Raji (cell line): Measurements from ENCODE around the gene WDR91.

Experiments used
- POLR2A ChIP-seq: IDR thresholded peaks from 2 replicates; pipeline ENCODE4 v1.6.1; 2011; ENCODE audit warnings: low read depth, low read length, control low read depth; ENCODE audit not compliant: insufficient read depth

The WDR91 gene

GRCh38 chr7:135207406-135208101 is 3.8 kb downstream of the WDR91 start:
- no peak for TF ChIP-seq POLR2A

- TF ChIP-seq POLR2A, result no peak
These were observed 4.4 kb downstream of the WDR91 start for GRCh38 chr7:135206941-135207391.

DNA sequence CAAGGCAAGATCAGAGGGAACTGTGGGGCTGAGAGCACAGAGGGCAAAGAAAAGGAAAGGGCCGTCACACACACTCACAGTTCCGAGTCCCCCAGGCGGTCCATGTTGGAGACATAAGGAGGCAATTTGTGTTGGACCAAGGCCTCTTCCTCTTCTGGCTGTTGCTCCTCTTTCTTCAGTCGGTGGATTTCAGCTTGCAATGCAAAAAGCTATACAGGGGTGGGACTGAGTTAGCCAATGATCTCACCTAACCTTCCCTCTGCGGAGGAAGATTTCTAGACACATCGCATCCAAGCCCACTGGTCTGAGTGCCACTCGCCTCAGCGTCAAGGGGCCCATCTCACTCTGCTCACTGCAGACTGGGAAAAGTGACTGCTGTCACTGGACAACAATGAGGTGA is 5.5 kb downstream of the WDR91 start:
- no peak for TF ChIP-seq POLR2A

- TF ChIP-seq POLR2A, result no peak
These were observed 6.5 kb downstream of the WDR91 start for GRCh38 chr7:135204876-135205275.

DNA sequence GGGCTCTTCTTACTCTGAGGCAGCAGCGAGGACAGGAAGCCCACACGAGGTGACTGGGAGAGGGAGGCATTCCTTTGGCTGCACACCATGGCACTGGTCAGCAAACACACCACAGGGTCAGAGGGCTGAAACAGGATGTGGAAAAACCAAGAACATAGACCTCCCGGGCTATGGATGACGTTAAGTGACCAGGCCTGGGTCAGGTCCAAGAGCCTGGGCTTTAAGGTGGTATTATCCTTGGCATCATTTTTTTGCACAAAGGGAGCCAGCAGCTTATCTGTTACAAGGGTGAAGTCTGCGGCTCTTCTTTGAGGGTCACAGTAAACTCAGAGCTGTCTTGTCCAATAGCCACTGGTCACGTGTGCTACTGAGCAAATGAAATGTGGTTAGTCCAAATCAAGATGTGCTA is 7.0 kb downstream of the WDR91 start:
- no peak for TF ChIP-seq POLR2A

- no peak for TF ChIP-seq POLR2A
These were observed 10.0 kb downstream of the WDR91 start for GRCh38 chr7:135201350-135201749.

- TF ChIP-seq POLR2A, result no peak
These were observed 10.4 kb downstream of the WDR91 start for GRCh38 chr7:135200821-135201331.

DNA sequence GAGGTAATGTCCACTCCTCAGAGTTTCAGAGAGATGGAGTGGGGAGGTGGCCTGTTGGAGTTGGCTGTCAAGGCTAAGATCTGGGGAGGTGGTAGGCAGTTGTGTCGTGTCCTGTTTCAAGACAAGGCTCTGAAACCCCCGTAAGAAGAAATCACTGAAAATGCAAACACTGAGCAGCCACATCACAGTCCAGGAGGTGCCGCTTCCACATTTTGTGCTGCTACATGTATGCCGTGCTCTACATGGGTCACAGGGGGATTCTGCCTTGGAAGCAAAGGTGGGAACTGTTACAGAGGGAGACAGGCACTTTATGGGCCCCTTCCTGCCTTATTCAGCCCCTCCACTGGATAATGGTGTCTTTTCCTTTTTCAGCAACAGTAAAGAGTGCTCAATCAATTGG is 11.9 kb downstream of the WDR91 start:
- no peak for TF ChIP-seq POLR2A

GRCh38 chr7:135197906-135198655 is 13.2 kb downstream of the WDR91 start:
- no peak for TF ChIP-seq POLR2A

DNA sequence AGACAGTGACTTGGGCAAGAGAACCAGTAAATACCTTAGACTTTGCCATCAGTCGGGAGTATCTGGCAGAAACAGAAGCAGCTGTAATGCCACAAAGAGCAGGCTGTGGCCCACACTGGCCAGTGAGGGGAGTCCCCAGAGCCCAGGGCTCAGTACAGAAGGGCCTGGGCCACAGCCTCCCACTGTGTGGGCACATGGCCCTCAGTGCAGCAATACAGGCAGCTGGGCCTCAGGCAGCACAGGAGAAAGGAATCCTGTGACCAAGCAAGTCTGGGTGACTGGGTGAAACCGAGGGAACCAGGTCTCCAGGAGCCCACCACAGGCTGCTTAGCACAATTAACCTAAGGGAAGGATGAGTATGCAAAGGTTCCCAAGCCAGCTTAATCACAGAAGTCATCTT is 14.0 kb downstream of the WDR91 start:
- no peak for TF ChIP-seq POLR2A

DNA sequence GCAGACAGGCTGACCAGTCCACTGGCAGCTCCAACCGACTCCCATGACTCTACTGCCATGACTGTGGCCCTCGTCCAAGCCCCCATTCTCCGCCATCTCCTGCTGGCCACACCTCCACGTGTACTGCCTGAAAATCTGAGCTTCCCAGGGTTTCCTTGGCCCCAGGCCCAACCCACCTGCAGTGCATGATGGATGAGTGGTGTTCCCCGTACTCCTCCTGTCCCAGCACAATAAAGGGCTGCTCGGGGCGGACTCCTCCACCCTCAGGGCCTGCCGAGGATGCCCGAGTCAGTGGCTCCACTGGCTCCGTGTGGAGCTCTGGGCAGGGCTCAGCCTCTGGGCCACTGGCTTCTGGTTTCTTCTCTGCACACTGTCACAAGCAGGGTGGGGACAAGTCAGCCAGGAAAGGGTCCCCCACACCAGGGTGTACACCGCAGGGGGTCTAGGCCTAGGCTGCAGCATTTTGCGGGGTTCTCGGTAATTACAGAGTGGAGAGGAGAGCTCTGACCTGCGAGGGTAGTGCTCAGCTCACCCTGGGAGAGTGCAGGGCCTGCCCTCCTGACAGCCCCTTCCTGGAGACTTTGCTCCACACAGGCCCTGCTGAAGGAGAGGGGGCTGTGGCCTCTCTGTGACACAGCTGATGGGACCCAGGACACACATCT is 15.2 kb downstream of the WDR91 start:
- TF ChIP-seq POLR2A, result no peak

DNA sequence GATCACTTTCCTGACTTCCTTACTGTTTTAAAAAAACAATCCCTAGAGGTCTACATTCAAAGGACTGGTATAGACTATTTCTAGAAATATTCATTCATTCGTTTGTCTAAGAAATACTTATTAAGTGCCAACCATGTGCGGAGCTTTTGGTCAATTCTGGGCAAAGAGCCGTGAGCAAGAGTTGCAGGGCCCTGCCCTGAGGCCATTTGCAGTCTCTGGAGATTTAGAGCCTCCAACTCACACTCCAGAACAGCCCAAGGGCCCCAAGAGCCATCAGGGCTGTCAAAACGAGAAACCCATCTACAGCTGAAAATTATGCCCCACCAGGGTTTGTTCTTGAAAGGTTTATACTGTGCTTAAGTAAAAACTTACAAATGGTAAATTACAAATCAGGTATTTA is 16.2 kb downstream of the WDR91 start:
- TF ChIP-seq POLR2A, result no peak

GRCh38 chr7:135194494-135195095 is 16.7 kb downstream of the WDR91 start:
- no peak for TF ChIP-seq POLR2A

DNA sequence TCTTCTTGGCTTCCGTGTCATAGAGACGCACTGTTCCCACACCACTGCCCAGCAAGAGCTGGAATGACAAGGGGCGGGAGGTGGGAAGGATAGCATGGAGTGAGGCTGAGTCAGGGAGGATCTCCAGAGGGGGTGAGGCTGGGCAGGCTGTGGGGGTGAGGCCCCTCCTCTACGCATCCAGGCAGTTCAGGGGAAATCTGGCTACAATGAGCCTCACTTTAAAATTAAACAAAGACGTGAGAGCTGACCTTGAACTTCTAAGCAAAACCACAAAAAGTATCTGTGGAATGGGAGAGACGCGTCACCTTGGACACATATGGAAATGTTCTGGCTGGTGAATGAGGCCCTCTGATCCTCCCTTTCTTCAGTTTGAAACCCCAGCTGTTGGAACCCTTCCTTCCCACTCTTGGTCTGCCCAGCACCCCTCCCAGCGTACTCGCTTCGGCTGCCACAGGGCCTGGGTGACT is 17.7 kb downstream of the WDR91 start:
- no peak for TF ChIP-seq POLR2A

- no peak for TF ChIP-seq POLR2A
These were observed 18.3 kb downstream of the WDR91 start for GRCh38 chr7:135192914-135193536.
